Measurements from ENCODE around the gene NUP210L.

The NUP210L gene

GRCh38 chr1:153976819-153977249 lies 178.0 kb downstream of the NUP210L start:
- TF ChIP-seq CTCF (IDR thresholded peaks at IDR 0.05; ENCODE audit: extremely low read depth, missing control alignments) = no peak
- DNase-seq (ENCODE audit: low spot score) = no peak

DNA sequence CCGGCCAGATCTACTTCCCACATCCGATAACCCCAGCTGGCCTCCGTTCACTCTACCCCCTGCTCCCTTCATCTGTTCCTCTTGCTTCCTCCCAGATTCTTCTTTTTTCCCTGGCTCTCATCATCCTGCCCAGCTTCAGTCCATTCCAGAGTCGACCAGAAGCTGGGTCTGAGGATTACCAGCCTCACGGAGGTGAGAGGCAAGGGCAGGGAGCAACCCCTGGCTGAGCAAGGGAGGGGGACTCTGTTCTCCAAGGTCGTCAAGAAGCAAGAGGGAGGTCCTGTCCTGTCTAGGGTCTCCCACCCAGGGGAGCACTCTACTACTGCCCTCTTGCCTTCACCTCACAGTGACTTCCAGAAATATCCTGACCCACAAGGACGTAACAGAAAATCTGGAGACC lies 181.3 kb downstream of the NUP210L start:
- DNase-seq (ENCODE audit: low spot score) = no peak
- TF ChIP-seq CTCF (IDR thresholded peaks at IDR 0.05; ENCODE audit: extremely low read depth, missing control alignments) = no peak

DNA sequence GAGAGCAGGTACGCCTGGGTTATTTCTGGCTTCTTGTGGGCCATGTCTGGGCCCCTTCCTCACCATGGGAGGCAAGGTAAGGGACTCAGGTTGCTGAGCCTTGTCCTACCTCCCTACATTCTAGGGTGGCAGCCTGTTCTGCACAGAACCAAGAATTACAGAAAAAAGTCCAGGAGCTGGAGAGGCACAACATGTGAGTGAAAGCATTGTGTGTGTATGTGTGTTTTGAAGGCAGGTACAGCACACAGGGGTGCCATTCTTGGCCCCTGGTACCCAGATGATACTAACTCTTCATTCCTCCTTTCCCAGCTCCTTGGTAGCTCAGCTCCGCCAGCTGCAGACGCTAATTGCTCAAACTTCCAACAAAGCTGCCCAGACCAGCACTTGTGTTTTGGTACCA lies 181.8 kb downstream of the NUP210L start:
- TF ChIP-seq CTCF (IDR thresholded peaks at IDR 0.05; ENCODE audit: extremely low read depth, missing control alignments) = no peak
- no peak for DNase-seq (ENCODE audit: low spot score)

- no peak for TF ChIP-seq CTCF (IDR thresholded peaks at IDR 0.05; ENCODE audit: extremely low read depth, missing control alignments)
- DNase-seq (ENCODE audit: low spot score) = no peak
Measured at GRCh38 chr1:153970346-153970745, 184.5 kb downstream of the NUP210L start.

DNA sequence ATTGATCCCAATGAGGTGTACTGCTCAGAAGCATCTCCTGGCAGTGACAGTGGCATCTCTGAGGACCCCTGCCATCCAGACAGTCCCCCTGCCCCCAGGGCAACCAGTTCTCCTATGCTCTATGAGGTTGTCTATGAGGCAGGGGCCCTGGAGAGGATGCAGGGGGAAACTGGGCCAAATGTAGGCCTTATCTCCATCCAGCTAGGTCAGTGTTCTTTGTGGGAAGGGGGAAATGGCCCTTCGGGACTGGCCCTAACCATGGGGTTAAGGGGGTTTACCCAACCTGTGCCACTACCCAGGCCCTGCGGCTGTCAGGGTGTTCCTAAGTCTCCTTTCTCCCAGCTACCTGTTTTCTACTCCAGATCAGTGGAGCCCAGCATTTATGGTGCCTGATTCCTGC lies 185.9 kb downstream of the NUP210L start:
- no peak for DNase-seq (ENCODE audit: low spot score)
- TF ChIP-seq CTCF (IDR thresholded peaks at IDR 0.05; ENCODE audit: extremely low read depth, missing control alignments) = no peak

- TF ChIP-seq CTCF (IDR thresholded peaks at IDR 0.05; ENCODE audit: extremely low read depth, missing control alignments) = no peak
- DNase-seq (ENCODE audit: low spot score) = no peak
Measured at GRCh38 chr1:153968408-153968807, 186.5 kb downstream of the NUP210L start.

DNA sequence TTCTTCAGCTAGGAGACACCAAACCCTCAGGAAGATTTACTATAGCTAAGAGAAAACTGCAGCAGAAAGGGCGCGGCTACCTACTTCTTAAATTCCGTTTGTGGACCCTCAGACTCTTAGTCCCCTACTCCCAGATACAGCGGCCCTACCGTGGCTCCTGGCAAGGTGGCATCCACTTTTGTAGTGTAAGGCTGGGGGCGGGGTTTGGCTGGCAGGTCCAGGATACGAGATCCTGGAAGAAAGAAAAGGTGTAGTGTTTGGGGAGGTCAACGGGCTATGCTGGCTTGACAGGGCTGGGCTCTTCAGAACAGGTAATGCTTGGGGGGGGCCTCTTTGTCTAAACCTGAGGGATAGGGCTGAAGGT lies 186.9 kb downstream of the NUP210L start:
- no peak for TF ChIP-seq CTCF (IDR thresholded peaks at IDR 0.05; ENCODE audit: extremely low read depth, missing control alignments)
- DNase-seq (ENCODE audit: low spot score) = no peak

Data from GM20000 (cell line).